DND-41 (cell line): ENCODE measurements around the gene TMEM59L.

Source experiments
- EZH2 ChIP-seq: IDR thresholded peaks from 3 replicates; pipeline ENCODE4 v1.6.1; 2012; ENCODE audit warnings: borderline replicate concordance, low read depth, mild to moderate bottlenecking, moderate library complexity, low read length, inconsistent platforms; ENCODE audit not compliant: severe bottlenecking
- TF ChIP-seq, protein P1 (sequence below): IDR thresholded peaks from 2 replicates; pipeline ENCODE4 v1.5.1; 2012; ENCODE audit warnings: borderline replicate concordance, low read length, moderate library complexity, mild to moderate bottlenecking; ENCODE audit not compliant: poor library complexity, severe bottlenecking; ENCODE audit errors: extremely low read depth

- TF ChIP-seq, protein P1, sequence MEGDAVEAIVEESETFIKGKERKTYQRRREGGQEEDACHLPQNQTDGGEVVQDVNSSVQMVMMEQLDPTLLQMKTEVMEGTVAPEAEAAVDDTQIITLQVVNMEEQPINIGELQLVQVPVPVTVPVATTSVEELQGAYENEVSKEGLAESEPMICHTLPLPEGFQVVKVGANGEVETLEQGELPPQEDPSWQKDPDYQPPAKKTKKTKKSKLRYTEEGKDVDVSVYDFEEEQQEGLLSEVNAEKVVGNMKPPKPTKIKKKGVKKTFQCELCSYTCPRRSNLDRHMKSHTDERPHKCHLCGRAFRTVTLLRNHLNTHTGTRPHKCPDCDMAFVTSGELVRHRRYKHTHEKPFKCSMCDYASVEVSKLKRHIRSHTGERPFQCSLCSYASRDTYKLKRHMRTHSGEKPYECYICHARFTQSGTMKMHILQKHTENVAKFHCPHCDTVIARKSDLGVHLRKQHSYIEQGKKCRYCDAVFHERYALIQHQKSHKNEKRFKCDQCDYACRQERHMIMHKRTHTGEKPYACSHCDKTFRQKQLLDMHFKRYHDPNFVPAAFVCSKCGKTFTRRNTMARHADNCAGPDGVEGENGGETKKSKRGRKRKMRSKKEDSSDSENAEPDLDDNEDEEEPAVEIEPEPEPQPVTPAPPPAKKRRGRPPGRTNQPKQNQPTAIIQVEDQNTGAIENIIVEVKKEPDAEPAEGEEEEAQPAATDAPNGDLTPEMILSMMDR, result no peak
- no peak for TF ChIP-seq EZH2
Observed at GRCh38 chr19:18659281-18660050, 46.8 kb downstream of the TMEM59L start.
